ENCODE results near the gene MYOM3.
A peak's percentile ranks its signal among the peaks of the same experiment; 100 is the strongest.

MYOM3 gene

GRCh38 chr1:24150234-24151174 lies 38.6 kb upstream of the MYOM3 start:
- H3K9ac ChIP-seq (ENCODE audit: low read depth in 1 of 2, low read length in 2 of 2), result peak overlapping the region; percentile 35 to 48
- H3K36me3 ChIP-seq (ENCODE audit: control insufficient read depth in 1 of 2, insufficient read depth in 2 of 2, low read length in 2 of 2), result no peaks in the 10 kb centered on the region
- H3K4me1 ChIP-seq (ENCODE audit: control insufficient read depth in 1 of 2, insufficient read depth in 2 of 2, low read length in 2 of 2), result peaks cover 17 to 20% of the 10 kb centered on the region in 2 donors
- peak overlapping the region; percentile 48 to 63 for H3K4me3 ChIP-seq (ENCODE audit: low read depth in 1 of 2, low read length in 2 of 2)
- no peaks in the 10 kb centered on the region for H3K9me3 ChIP-seq (ENCODE audit: control insufficient read depth in 1 of 2, low read length in 2 of 2)
- peak overlapping the region; percentile 38 for H3K27ac ChIP-seq (ENCODE audit: low read depth, low read length)
- peaks cover 0 to 4% of the 10 kb centered on the region in 2 donors for H3K27me3 ChIP-seq (ENCODE audit: control insufficient read depth in 1 of 2, insufficient read depth in 2 of 2, low read length in 2 of 2)

GRCh38 chr1:24149866-24150233 lies 37.9 kb upstream of the MYOM3 start:
- Histone ChIP-seq H3K4me3 (ENCODE audit: low read depth in 1 of 2, low read length in 2 of 2) (peak overlapping the region; percentile 48 to 63), H3K4me1 (ENCODE audit: control insufficient read depth in 1 of 2, insufficient read depth in 2 of 2, low read length in 2 of 2) (peaks cover 10 to 13% of the 10 kb centered on the region in 2 donors), H3K27ac (ENCODE audit: low read depth, low read length) (no peak overlapping the region), H3K9ac (ENCODE audit: low read depth in 1 of 2, low read length in 2 of 2) (peak overlapping the region in 1 of 2 donors; percentile 35), H3K9me3 (ENCODE audit: control insufficient read depth in 1 of 2, low read length in 2 of 2) (no peaks in the 10 kb centered on the region), H3K27me3 (ENCODE audit: control insufficient read depth in 1 of 2, insufficient read depth in 2 of 2, low read length in 2 of 2) (peaks cover 0 to 4% of the 10 kb centered on the region in 2 donors), H3K36me3 (ENCODE audit: control insufficient read depth in 1 of 2, insufficient read depth in 2 of 2, low read length in 2 of 2) (no peaks in the 10 kb centered on the region)

GRCh38 chr1:24147816-24148215 lies 35.9 kb upstream of the MYOM3 start:
- Histone ChIP-seq H3K27me3 (ENCODE audit: control insufficient read depth in 1 of 2, insufficient read depth in 2 of 2, low read length in 2 of 2) (peaks cover 0 to 4% of the 10 kb centered on the region in 2 donors), H3K9me3 (ENCODE audit: control insufficient read depth in 1 of 2, low read length in 2 of 2) (no peaks in the 10 kb centered on the region), H3K27ac (ENCODE audit: low read depth, low read length) (no peak overlapping the region)

GRCh38 chr1:24147194-24147593 lies 35.3 kb upstream of the MYOM3 start:
- Histone ChIP-seq H3K36me3 (ENCODE audit: control insufficient read depth in 1 of 2, insufficient read depth in 2 of 2, low read length in 2 of 2) (no peaks in the 10 kb centered on the region), H3K4me1 (ENCODE audit: control insufficient read depth in 1 of 2, insufficient read depth in 2 of 2, low read length in 2 of 2) (peaks cover 17 to 25% of the 10 kb centered on the region in 2 donors), H3K4me3 (ENCODE audit: low read depth in 1 of 2, low read length in 2 of 2) (no peak overlapping the region), H3K27ac (ENCODE audit: low read depth, low read length) (no peak overlapping the region), H3K27me3 (ENCODE audit: control insufficient read depth in 1 of 2, insufficient read depth in 2 of 2, low read length in 2 of 2) (no peaks in the 10 kb centered on the region), H3K9ac (ENCODE audit: low read depth in 1 of 2, low read length in 2 of 2) (no peak overlapping the region), H3K9me3 (ENCODE audit: control insufficient read depth in 1 of 2, low read length in 2 of 2) (no peaks in the 10 kb centered on the region)

More at GRCh38 chr1:24147816-24148215, 35.9 kb upstream of the MYOM3 start:
- H3K9ac ChIP-seq (ENCODE audit: low read depth in 1 of 2, low read length in 2 of 2), result no peak overlapping the region
- no peak overlapping the region for H3K4me3 ChIP-seq (ENCODE audit: low read depth in 1 of 2, low read length in 2 of 2)
- H3K36me3 ChIP-seq (ENCODE audit: control insufficient read depth in 1 of 2, insufficient read depth in 2 of 2, low read length in 2 of 2), result no peaks in the 10 kb centered on the region
- peaks cover 17 to 25% of the 10 kb centered on the region in 2 donors for H3K4me1 ChIP-seq (ENCODE audit: control insufficient read depth in 1 of 2, insufficient read depth in 2 of 2, low read length in 2 of 2)

- Histone ChIP-seq H3K9ac (ENCODE audit: low read depth in 1 of 2, low read length in 2 of 2) (peak within 1 kb of the TSS; percentile 64 to 84), H3K9me3 (ENCODE audit: control insufficient read depth in 1 of 2, low read length in 2 of 2) (no peaks in the 10 kb centered on the region), H3K4me3 (ENCODE audit: low read depth in 1 of 2, low read length in 2 of 2) (peak within 1 kb of the TSS; percentile 68 to 84), H3K27me3 (ENCODE audit: control insufficient read depth in 1 of 2, insufficient read depth in 2 of 2, low read length in 2 of 2) (no peaks in the 10 kb centered on the region), H3K4me1 (ENCODE audit: control insufficient read depth in 1 of 2, insufficient read depth in 2 of 2, low read length in 2 of 2) (peaks cover 20 to 25% of the 10 kb centered on the region in 2 donors), H3K36me3 (ENCODE audit: control insufficient read depth in 1 of 2, insufficient read depth in 2 of 2, low read length in 2 of 2) (peaks cover 0 to 4% of the 10 kb centered on the region in 2 donors), H3K27ac (ENCODE audit: low read depth, low read length) (peak within 1 kb of the TSS; percentile 16)
Observed at GRCh38 chr1:24142546-24143534, 30.9 kb upstream of the MYOM3 start, which contains the start of gene IL22RA1. TSS of gene IL22RA1 (minus strand) at chr1:24143140. CDS start at chr1:24143082, 58 bp downstream.

- H3K36me3 ChIP-seq (ENCODE audit: control insufficient read depth in 1 of 2, insufficient read depth in 2 of 2, low read length in 2 of 2), result peaks cover 0 to 14% of the 10 kb centered on the region in 2 donors
- H3K4me1 ChIP-seq (ENCODE audit: control insufficient read depth in 1 of 2, insufficient read depth in 2 of 2, low read length in 2 of 2), result peaks cover 20 to 25% of the 10 kb centered on the region in 2 donors
- H3K9ac ChIP-seq (ENCODE audit: low read depth in 1 of 2, low read length in 2 of 2), result peak overlapping the region; percentile 64 to 84
- H3K4me3 ChIP-seq (ENCODE audit: low read depth in 1 of 2, low read length in 2 of 2), result peak overlapping the region; percentile 68 to 84
- H3K9me3 ChIP-seq (ENCODE audit: control insufficient read depth in 1 of 2, low read length in 2 of 2), result no peaks in the 10 kb centered on the region
- no peaks in the 10 kb centered on the region for H3K27me3 ChIP-seq (ENCODE audit: control insufficient read depth in 1 of 2, insufficient read depth in 2 of 2, low read length in 2 of 2)
- H3K27ac ChIP-seq (ENCODE audit: low read depth, low read length), result no peak overlapping the region
Observed at GRCh38 chr1:24141311-24141997, 29.5 kb upstream of the MYOM3 start.

- Histone ChIP-seq H3K4me3 (ENCODE audit: low read depth in 1 of 2, low read length in 2 of 2) (peak overlapping the region; percentile 68 to 84), H3K4me1 (ENCODE audit: control insufficient read depth in 1 of 2, insufficient read depth in 2 of 2, low read length in 2 of 2) (peaks cover 20 to 25% of the 10 kb centered on the region in 2 donors), H3K9ac (ENCODE audit: low read depth in 1 of 2, low read length in 2 of 2) (peak overlapping the region in 1 of 2 donors; percentile 58), H3K9me3 (ENCODE audit: control insufficient read depth in 1 of 2, low read length in 2 of 2) (no peaks in the 10 kb centered on the region), H3K27ac (ENCODE audit: low read depth, low read length) (no peak overlapping the region), H3K27me3 (ENCODE audit: control insufficient read depth in 1 of 2, insufficient read depth in 2 of 2, low read length in 2 of 2) (no peaks in the 10 kb centered on the region), H3K36me3 (ENCODE audit: control insufficient read depth in 1 of 2, insufficient read depth in 2 of 2, low read length in 2 of 2) (peaks cover 0 to 19% of the 10 kb centered on the region in 2 donors)
Observed at GRCh38 chr1:24140741-24141181, 28.8 kb upstream of the MYOM3 start.

- H3K9ac ChIP-seq (ENCODE audit: low read depth in 1 of 2, low read length in 2 of 2), result no peak overlapping the region
- no peaks in the 10 kb centered on the region for H3K27me3 ChIP-seq (ENCODE audit: control insufficient read depth in 1 of 2, insufficient read depth in 2 of 2, low read length in 2 of 2)
- H3K4me1 ChIP-seq (ENCODE audit: control insufficient read depth in 1 of 2, insufficient read depth in 2 of 2, low read length in 2 of 2), result peaks cover 20 to 25% of the 10 kb centered on the region in 2 donors
- H3K9me3 ChIP-seq (ENCODE audit: control insufficient read depth in 1 of 2, low read length in 2 of 2), result no peaks in the 10 kb centered on the region
- peaks cover 0 to 19% of the 10 kb centered on the region in 2 donors for H3K36me3 ChIP-seq (ENCODE audit: control insufficient read depth in 1 of 2, insufficient read depth in 2 of 2, low read length in 2 of 2)
- no peak overlapping the region for H3K27ac ChIP-seq (ENCODE audit: low read depth, low read length)
- no peak overlapping the region for H3K4me3 ChIP-seq (ENCODE audit: low read depth in 1 of 2, low read length in 2 of 2)
Observed at GRCh38 chr1:24139841-24140425, 28.0 kb upstream of the MYOM3 start.

- peaks cover 20 to 23% of the 10 kb centered on the region in 2 donors for H3K4me1 ChIP-seq (ENCODE audit: control insufficient read depth in 1 of 2, insufficient read depth in 2 of 2, low read length in 2 of 2)
- no peaks in the 10 kb centered on the region for H3K9me3 ChIP-seq (ENCODE audit: control insufficient read depth in 1 of 2, low read length in 2 of 2)
- H3K4me3 ChIP-seq (ENCODE audit: low read depth in 1 of 2, low read length in 2 of 2), result no peak overlapping the region
- no peaks in the 10 kb centered on the region for H3K27me3 ChIP-seq (ENCODE audit: control insufficient read depth in 1 of 2, insufficient read depth in 2 of 2, low read length in 2 of 2)
- H3K36me3 ChIP-seq (ENCODE audit: control insufficient read depth in 1 of 2, insufficient read depth in 2 of 2, low read length in 2 of 2), result peaks cover 0 to 24% of the 10 kb centered on the region in 2 donors
- no peak overlapping the region for H3K27ac ChIP-seq (ENCODE audit: low read depth, low read length)
- H3K9ac ChIP-seq (ENCODE audit: low read depth in 1 of 2, low read length in 2 of 2), result no peak overlapping the region
Observed at GRCh38 chr1:24139222-24139489, 27.2 kb upstream of the MYOM3 start.

Data from duodenal mucosa (tissue), 2 donors.